H1 (cell line): ENCODE measurements around the gene MACROD2. TPM values are rescaled to one million over a fixed set of nuclear protein-coding genes. Genes with fewer than 3 reads are reported as not detected.

ENCODE experiments used
- CHD2 ChIP-seq: IDR thresholded peaks from 2 replicates; pipeline ENCODE4 v1.6.1; 2012; ENCODE audit warnings: low read length, improper control_type of control experiment
- FOSL1 ChIP-seq: IDR thresholded peaks from 2 replicates; pipeline ENCODE4 v1.6.1; 2011; ENCODE audit warnings: mild to moderate bottlenecking, low read depth, low read length, moderate library complexity; ENCODE audit not compliant: insufficient read depth
- SP2 ChIP-seq: IDR thresholded peaks from 2 replicates; pipeline ENCODE4 v1.6.1; 2012; ENCODE audit warnings: mild to moderate bottlenecking, low read length, inconsistent platforms
- TAF7 ChIP-seq: optimal IDR thresholded peaks from 2 replicates; pipeline ENCODE3; 2011; ENCODE audit warnings: low read depth, mild to moderate bottlenecking, inconsistent platforms, low read length, moderate library complexity, borderline replicate concordance
- polyA plus RNA-seq, 7 experiments: library from polyadenylated mRNA; depleted of rRNA in 3 of 7; stranded (reverse) in 5 of 7; unstranded in 2 of 7; fragments of >200 nt in 5 of 7; fragments of 200-250 nt in 2 of 7; gene quantifications; 1 replicate in 5 of 7; 2 replicates in 1 of 7; 4 replicates in 1 of 7; pipeline versions ENCODE4 v1.2.1 to v1.2.3, GENCODE V29; 2011 to 2013; ENCODE audit warnings: missing spikeins in 2 of 7, mixed read lengths in 2 of 7
- total RNA-seq: library from RNA; stranded (reverse); fragmentation: NEBNext Ultra II Directional; extraction: Animal tissue kit (Norgen Biotek cat#: 25700); gene quantifications from 2 replicates; pipeline ENCODE4 v1.2.1, GENCODE V29; 2021
- TF ChIP-seq, protein P1 (sequence below): fragments of 300-600 bp; sonication (generic); IDR thresholded peaks from 2 replicates; pipeline ENCODE4 v1.7.1; 2012; ENCODE audit warnings: low read length, moderate library complexity, mild to moderate bottlenecking, inconsistent platforms; ENCODE audit not compliant: insufficient replicate concordance

MACROD2 gene
- total and polyA plus RNA-seq, 2 of the 8 experiments (the other 6 are each of a cell fraction or from before 2014, with no cell fraction given), result 0.70 to 3.9 TPM

DNA sequence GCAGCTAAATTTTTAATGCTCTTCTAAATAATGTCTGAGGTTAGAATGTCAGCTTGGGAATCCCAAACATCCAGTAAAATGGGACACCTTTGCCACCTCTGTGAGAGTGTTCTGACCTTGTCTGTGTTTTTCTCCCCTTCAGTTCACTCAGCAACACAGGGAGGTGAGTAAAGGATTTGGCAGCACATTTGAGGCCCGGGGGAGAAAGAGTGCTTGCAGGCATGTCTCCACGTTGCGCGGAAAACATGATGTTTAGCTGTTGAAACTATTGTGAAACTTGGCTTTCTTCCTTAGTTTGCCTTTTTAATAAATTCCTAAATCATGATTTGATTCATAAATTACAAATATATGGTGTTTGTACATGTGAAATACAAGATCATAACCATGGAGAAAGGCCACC lies 1049.9 kb downstream of the MACROD2 start (continued):
- TF ChIP-seq, protein P1, sequence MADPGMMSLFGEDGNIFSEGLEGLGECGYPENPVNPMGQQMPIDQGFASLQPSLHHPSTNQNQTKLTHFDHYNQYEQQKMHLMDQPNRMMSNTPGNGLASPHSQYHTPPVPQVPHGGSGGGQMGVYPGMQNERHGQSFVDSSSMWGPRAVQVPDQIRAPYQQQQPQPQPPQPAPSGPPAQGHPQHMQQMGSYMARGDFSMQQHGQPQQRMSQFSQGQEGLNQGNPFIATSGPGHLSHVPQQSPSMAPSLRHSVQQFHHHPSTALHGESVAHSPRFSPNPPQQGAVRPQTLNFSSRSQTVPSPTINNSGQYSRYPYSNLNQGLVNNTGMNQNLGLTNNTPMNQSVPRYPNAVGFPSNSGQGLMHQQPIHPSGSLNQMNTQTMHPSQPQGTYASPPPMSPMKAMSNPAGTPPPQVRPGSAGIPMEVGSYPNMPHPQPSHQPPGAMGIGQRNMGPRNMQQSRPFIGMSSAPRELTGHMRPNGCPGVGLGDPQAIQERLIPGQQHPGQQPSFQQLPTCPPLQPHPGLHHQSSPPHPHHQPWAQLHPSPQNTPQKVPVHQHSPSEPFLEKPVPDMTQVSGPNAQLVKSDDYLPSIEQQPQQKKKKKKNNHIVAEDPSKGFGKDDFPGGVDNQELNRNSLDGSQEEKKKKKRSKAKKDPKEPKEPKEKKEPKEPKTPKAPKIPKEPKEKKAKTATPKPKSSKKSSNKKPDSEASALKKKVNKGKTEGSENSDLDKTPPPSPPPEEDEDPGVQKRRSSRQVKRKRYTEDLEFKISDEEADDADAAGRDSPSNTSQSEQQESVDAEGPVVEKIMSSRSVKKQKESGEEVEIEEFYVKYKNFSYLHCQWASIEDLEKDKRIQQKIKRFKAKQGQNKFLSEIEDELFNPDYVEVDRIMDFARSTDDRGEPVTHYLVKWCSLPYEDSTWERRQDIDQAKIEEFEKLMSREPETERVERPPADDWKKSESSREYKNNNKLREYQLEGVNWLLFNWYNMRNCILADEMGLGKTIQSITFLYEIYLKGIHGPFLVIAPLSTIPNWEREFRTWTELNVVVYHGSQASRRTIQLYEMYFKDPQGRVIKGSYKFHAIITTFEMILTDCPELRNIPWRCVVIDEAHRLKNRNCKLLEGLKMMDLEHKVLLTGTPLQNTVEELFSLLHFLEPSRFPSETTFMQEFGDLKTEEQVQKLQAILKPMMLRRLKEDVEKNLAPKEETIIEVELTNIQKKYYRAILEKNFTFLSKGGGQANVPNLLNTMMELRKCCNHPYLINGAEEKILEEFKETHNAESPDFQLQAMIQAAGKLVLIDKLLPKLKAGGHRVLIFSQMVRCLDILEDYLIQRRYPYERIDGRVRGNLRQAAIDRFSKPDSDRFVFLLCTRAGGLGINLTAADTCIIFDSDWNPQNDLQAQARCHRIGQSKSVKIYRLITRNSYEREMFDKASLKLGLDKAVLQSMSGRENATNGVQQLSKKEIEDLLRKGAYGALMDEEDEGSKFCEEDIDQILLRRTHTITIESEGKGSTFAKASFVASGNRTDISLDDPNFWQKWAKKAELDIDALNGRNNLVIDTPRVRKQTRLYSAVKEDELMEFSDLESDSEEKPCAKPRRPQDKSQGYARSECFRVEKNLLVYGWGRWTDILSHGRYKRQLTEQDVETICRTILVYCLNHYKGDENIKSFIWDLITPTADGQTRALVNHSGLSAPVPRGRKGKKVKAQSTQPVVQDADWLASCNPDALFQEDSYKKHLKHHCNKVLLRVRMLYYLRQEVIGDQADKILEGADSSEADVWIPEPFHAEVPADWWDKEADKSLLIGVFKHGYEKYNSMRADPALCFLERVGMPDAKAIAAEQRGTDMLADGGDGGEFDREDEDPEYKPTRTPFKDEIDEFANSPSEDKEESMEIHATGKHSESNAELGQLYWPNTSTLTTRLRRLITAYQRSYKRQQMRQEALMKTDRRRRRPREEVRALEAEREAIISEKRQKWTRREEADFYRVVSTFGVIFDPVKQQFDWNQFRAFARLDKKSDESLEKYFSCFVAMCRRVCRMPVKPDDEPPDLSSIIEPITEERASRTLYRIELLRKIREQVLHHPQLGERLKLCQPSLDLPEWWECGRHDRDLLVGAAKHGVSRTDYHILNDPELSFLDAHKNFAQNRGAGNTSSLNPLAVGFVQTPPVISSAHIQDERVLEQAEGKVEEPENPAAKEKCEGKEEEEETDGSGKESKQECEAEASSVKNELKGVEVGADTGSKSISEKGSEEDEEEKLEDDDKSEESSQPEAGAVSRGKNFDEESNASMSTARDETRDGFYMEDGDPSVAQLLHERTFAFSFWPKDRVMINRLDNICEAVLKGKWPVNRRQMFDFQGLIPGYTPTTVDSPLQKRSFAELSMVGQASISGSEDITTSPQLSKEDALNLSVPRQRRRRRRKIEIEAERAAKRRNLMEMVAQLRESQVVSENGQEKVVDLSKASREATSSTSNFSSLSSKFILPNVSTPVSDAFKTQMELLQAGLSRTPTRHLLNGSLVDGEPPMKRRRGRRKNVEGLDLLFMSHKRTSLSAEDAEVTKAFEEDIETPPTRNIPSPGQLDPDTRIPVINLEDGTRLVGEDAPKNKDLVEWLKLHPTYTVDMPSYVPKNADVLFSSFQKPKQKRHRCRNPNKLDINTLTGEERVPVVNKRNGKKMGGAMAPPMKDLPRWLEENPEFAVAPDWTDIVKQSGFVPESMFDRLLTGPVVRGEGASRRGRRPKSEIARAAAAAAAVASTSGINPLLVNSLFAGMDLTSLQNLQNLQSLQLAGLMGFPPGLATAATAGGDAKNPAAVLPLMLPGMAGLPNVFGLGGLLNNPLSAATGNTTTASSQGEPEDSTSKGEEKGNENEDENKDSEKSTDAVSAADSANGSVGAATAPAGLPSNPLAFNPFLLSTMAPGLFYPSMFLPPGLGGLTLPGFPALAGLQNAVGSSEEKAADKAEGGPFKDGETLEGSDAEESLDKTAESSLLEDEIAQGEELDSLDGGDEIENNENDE, result no peak
- TF ChIP-seq FOSL1 (no peak), CHD2 (no peak), SP2 (no peak), TAF7 (no peak)
